Measurements from ENCODE around the gene DONSON.

The DONSON gene

DNA sequence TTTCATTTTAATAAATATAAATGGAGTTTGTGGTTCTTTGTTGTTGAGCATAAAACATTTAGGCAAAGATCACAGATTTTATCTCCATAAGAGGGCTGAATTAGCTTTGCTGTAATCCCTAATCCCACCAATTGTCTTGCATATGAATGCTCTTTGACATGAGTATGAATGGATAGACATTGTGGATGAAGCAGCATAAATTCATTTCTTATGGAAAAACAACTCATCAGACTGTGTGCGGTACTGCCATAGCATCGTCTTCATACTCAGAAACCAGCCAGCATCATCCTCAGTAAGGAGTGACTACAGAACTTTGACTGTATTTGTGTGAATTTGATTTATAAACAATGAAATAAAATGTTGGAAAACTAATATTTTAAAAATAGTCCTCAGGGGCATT is 26.1 kb downstream of the DONSON start:
- no peak for DNase-seq (ENCODE audit: low read depth in 2 of 2)

DNA sequence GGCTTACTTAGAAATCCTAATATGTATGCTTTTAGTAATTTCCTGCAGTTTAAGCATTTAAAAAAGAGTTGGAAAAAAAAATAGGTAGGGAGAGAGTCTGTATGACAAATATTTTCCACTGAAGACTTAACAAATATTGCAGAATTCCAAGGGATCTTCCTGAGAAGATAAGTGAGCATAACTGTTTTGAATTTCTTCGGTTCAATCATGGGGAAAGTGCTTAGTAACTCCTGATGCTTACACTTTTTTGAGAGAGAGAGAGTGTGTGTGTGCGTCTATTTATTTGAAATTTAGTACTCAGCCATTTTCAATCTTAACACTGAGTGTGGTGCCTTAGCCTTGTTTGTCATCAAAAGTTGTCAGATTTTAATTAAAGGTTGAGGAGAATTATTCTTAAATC is 27.1 kb downstream of the DONSON start:
- no peak for DNase-seq (ENCODE audit: low read depth in 2 of 2)

DNA sequence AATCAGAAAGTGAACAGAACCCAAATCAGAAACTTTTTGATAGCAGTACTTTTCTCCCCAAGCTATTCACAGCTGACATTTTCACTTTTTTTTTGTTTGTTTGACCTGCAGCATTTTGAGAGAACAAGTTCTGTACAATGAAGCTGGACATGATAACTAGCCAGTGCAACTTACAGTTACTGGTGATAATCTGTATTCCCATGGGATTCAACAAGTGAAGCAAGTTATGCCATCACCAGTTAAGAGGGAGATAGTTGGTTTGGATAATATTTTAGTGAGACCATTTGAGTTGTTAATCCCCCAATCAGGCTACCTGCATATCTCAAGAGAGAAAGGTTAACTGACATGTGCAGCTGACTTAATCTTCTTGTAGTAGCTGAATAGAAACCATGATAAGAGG is 27.5 kb downstream of the DONSON start:
- DNase-seq (ENCODE audit: low read depth in 2 of 2), result no peak

DNA sequence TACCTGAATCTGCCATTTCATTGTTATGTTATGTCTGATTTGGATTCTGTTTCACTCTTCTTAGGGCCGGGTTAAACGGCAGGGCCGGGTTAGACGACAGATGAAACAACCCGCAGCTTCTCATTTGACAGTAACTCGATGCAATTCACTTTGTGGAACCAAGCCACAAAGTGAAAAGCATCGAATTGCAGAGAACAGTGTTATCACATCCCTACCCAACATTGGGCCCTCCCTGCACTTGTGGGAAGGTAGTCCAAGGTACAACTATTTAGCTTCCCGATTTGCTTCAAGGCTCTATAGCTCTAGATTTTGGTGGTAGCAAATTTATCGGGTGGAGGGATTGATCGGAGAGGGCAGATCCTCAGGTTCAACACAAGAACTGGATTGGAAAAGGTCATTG is 28.7 kb downstream of the DONSON start:
- no peak for DNase-seq (ENCODE audit: low read depth in 2 of 2)

DNA sequence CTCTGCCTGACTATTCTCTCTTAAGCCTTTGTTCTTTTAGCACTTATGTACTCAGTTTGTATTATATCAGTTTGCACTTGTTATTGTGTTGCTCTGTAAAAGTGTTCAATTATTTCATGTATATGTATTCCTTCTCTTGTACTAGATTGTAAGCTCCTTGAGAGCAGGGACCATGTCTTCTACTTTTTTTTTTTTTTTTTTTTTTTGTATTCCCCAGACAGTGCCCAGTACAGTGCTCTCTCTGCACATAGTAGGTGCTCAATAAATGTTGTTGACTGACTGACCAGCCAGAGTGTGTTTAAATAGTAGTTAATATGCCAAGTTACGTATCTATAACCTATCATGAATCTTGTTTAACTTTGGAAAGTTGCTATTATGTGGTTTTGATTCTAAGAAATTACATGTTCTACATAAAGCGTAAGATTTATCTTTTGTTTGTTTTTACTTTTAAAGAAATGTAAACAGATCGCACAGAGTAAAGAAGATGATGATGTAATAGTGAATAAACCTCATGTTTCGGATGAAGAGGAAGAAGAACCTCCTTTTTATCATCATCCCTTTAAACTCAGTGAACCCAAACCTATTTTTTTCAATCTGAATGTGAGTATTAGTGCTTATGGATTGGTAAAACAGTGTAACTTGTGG is 29.6 kb downstream of the DONSON start:
- no peak for DNase-seq (ENCODE audit: low read depth in 2 of 2)

DNA sequence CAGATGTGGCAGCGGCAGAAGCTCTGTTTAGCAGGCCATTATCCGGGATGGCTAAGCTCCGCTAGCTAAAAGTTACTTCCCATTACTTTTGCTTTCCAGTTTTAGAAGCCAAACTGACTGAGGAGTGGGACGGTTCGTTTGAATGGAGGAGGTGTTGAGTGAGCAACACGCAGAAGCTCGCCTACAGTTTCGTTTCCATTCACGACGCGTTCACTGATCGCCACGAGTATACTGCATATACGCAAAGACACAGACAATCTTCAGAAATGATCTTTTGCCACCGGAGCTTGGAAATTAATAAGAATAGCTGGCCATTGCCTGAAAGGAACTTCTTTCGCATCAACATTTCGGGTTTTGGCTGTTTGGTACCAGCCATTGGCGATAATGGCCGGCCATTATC is 31.0 kb downstream of the DONSON start:
- DNase-seq (ENCODE audit: low read depth in 2 of 2), result no peak

DNA sequence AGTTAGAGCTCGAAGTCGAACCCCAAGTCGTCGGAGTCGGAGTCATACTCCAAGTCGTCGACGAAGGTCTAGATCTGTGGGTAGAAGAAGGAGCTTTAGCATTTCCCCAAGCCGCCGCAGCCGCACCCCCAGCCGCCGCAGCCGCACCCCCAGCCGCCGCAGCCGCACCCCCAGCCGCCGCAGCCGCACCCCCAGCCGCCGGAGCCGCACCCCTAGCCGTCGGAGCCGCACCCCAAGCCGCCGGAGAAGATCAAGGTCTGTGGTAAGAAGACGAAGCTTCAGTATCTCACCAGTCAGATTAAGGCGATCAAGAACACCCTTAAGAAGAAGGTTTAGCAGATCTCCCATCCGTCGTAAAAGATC is 33.5 kb downstream of the DONSON start:
- no peak for DNase-seq (ENCODE audit: low read depth in 2 of 2)

DNA sequence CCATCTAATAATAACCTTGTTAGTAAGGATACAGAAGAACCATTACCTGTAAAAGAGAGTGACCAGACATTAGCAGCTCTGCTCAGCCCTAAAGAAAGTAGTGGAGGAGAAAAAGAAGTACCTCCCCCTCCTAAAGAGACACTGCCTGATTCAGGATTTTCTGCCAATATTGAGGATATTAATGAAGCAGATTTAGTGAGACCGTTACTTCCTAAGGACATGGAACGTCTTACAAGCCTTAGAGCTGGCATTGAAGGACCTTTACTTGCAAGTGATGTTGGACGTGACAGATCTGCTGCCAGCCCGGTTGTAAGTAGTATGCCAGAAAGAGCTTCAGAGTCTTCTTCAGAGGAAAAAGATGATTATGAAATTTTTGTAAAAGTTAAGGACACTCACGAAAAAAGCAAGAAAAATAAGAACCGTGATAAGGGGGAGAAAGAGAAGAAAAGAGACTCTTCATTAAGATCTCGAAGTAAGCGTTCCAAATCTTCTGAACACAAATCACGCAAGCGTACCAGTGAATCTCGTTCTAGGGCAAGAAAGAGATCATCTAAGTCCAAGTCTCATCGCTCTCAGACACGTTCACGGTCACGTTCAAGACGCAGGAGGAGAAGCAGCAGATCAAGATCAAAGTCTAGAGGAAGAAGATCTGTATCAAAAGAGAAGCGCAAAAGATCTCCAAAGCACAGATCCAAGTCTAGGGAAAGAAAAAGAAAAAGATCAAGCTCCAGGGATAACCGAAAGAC is 34.1 kb downstream of the DONSON start:
- DNase-seq (ENCODE audit: low read depth in 2 of 2), result no peak

DNA sequence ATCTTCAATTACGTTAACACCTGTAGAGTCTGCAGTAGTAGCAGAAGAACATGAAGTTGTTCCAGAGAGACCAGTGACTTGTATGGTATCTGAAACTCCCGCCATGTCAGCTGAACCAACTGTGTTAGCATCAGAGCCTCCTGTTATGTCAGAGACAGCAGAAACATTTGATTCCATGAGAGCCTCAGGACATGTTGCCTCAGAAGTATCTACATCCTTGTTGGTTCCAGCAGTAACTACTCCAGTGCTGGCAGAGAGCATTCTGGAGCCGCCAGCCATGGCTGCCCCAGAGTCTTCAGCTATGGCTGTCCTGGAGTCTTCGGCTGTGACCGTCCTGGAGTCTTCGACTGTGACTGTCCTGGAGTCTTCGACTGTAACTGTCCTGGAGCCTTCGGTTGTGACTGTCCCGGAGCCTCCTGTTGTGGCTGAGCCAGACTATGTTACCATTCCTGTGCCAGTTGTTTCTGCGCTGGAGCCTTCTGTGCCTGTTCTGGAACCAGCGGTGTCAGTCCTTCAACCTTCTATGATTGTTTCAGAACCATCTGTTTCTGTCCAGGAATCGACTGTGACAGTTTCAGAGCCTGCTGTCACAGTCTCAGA is 35.4 kb downstream of the DONSON start:
- no peak for DNase-seq (ENCODE audit: low read depth in 2 of 2)

DNA sequence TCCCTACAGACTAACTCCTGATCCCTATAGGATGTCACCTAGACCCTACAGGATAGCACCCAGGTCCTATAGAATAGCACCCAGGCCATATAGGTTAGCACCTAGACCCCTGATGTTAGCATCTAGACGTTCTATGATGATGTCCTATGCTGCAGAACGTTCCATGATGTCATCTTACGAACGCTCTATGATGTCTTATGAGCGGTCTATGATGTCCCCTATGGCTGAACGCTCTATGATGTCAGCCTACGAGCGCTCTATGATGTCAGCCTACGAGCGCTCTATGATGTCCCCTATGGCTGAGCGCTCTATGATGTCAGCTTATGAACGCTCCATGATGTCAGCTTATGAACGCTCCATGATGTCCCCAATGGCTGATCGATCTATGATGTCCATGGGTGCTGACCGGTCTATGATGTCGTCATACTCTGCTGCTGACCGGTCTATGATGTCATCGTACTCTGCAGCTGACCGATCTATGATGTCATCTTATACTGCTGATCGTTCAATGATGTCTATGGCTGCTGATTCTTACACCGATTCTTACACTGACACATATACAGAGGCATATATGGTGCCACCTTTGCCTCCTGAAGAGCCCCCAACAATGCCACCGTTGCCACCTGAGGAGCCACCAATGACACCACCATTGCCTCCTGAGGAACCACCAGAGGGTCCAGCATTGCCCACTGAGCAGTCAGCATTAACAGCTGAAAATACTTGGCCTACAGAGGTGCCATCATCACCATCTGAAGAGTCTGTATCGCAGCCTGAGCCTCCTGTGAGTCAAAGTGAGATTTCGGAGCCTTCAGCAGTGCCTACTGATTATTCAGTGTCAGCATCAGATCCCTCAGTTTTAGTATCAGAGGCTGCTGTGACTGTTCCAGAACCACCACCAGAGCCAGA is 36.1 kb downstream of the DONSON start:
- no peak for DNase-seq (ENCODE audit: low read depth in 2 of 2)

DNA sequence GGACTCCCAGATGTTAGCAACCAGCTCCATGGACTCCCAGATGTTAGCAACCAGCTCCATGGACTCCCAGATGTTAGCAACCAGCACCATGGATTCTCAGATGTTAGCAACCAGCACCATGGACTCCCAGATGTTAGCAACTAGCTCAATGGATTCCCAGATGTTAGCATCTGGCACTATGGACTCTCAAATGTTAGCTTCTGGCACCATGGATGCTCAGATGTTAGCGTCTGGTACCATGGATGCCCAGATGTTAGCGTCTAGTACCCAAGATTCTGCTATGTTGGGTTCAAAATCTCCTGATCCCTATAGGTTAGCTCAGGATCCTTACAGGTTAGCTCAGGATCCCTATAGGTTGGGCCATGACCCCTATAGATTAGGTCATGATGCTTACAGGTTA is 36.8 kb downstream of the DONSON start:
- DNase-seq (ENCODE audit: low read depth in 2 of 2), result no peak

DNA sequence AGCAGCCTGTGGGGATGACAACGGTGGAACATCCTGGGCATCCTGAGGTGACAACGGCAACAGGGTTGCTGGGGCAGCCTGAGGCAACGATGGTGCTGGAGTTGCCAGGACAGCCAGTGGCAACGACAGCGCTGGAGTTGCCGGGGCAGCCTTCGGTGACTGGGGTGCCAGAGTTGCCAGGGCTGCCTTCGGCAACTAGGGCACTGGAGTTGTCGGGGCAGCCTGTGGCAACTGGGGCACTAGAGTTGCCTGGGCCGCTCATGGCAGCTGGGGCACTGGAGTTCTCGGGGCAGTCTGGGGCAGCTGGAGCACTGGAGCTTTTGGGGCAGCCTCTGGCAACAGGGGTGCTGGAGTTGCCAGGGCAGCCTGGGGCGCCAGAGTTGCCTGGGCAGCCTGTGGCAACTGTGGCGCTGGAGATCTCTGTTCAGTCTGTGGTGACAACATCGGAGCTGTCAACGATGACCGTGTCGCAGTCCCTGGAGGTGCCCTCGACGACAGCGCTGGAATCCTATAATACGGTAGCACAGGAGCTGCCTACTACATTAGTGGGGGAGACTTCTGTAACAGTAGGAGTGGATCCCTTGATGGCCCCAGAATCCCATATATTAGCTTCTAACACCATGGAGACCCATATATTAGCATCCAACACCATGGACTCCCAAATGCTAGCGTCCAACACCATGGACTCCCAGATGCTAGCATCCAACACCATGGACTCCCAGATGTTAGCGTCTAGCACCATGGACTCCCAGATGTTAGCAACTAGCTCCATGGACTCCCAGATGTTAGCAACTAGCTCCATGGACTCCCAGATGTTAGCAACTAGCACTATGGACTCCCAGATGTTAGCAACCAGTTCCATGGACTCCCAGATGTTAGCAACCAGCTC is 37.5 kb downstream of the DONSON start:
- no peak for DNase-seq (ENCODE audit: low read depth in 2 of 2)

DNA sequence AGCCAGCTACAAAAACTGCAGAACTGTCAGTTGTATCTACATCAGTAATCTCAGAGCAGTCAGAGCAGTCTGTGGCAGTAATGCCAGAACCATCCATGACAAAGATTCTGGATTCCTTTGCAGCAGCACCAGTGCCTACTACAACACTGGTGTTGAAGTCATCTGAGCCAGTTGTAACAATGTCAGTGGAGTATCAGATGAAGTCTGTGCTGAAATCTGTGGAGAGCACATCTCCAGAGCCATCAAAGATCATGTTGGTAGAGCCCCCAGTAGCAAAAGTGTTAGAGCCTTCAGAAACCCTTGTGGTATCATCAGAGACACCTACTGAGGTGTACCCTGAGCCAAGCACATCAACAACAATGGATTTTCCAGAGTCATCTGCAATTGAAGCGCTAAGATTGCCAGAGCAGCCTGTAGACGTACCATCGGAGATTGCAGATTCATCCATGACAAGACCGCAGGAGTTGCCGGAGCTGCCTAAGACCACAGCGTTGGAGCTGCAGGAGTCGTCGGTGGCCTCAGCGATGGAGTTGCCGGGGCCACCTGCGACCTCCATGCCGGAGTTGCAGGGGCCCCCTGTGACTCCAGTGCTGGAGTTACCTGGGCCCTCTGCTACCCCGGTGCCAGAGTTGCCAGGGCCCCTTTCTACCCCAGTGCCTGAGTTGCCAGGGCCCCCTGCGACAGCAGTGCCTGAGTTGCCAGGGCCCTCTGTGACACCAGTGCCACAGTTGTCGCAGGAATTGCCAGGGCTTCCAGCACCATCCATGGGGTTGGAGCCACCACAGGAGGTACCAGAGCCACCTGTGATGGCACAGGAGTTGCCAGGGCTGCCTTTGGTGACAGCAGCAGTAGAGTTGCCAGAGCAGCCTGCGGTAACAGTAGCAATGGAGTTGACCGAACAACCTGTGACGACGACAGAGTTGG is 38.4 kb downstream of the DONSON start:
- no peak for DNase-seq (ENCODE audit: low read depth in 2 of 2)

DNA sequence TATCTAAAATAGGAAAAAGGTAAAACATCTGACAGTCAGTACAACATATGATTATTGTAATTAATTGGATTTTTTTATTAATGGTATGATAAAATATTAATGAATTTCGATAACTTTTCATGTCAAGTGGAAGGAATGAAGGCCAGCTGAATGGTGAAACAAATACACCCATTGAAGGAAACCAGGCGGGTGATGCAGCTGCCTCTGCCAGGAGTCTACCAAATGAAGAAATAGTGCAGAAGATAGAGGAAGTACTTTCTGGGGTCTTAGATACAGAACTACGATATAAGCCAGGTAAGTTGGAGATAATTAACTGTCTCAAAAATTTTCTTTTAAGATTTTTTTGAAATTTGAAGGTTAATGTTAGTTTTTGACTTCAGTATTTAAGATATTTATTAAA is 42.4 kb downstream of the DONSON start:
- DNase-seq (ENCODE audit: low read depth in 2 of 2), result no peak

DNA sequence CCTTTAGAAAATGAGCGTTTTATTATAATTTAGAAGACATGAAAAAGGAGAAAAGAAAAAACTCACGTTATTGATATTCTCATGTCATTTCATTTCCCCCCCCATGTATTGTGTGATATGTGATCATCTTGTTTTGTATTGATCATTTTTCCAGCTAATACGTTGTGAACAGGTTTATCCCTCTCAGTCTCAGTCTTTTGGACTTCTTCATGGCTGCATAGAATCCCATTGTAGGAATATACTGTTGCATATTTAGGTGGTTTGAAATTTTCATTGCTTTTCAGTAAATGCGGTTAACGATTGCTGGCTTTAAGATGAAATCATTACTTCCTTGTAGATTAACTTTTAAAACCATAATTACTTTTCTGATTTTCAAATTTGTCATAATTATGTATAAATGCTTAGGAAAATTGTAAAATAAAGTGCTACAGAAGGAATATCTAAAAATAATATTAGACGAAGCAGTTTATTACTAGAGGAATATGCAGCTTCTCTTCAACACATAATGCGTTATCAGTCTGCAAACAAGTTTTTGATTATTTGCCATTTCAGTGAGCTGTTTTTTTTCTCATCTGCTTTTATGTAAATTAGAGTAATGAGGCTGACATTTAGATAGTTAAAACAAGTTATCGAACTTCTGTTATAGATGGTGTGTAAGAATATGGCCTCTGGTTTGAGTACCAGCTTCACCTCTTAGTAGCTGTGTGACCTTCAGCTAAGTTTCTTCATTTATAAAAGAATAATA is 43.9 kb downstream of the DONSON start:
- no peak for DNase-seq (ENCODE audit: low read depth in 2 of 2)

DNA sequence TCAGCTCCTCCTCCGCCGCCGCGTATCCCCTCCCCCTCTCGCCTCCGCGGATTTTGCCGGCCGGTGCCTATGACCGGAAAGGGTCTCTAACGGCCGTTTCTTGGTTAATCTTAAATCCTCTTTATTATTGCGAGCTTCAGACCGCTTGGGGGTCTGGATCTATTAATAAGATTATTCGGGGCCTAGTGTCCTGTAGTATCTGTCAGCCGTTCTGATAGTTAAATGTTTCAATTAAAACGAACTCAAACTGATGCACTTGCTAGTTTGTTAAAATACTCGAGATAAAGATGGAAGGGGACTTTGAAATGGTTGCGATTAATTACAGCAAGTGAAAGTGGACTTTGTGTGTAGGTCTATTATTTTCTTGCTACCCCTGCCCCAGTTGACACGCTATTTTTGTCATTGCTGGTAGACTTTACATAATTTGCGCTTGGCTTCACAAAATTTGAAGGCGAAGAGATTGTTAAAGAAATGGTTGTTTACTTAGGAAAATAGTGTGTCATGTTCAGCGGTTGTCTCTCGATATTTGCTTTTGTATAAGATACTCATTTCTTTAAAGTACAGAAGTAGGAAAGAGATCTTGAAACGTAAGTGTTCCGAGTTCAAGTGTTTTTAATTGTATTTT is 44.9 kb downstream of the DONSON start:
- no peak for DNase-seq (ENCODE audit: low read depth in 2 of 2)

DNA sequence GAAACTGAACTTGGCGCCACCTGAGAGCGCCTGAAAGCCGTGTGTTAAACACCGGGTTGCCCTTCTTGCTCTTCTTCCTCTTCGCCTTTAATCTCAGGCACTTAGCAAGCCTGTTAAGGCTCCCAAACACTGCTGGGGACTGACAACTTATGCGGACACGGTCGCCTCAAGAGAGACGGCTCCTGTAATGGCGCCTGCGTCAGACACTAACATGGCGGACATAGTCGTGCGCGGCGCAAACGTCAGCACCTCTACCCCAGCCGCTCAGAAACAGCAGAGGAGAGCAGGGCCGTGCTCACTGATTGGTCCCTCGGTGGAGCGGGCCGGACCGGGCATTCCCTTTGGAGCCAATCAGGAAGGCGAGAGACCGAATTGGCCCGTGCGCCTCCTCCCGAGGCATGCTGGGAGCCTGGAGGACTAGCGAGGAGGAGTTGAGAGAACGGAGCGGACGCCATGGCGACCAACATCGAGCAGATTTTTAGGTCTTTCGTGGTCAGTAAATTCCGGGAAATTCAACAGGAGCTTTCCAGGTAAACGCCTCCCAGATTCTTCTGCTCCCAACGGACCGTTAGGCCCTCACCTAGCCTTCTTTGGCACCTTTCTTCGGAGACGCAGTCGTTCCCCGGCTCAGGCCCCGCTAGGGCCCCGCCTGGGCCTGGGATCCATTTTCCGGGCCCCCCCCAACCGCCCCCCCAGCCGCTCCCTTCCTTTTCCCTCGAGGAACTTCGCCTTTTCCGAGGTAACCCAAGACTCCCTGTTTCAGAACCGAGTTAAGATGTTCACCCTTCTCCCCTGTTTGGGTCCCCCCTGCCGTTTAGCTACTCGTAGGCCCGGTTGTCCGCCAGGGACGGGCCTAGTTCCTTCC is 45.6 kb downstream of the DONSON start, which contains the start of gene SON:
Gene SON, plus strand, starts transcription at position 399 of the 865 bp plus-strand sequence. Its CDS starts 55 bp downstream, at position 454.
- DNase-seq (ENCODE audit: low read depth in 2 of 2), result peak; percentile 97 to 98
